Natural killer cell (primary cell): ENCODE results near the gene ACAN. TPM values are rescaled to one million over a fixed set of nuclear protein-coding genes. Genes with fewer than 3 reads are reported as not detected.
A peak's percentile ranks its signal among the peaks of the same experiment; 100 is the strongest.

ENCODE experiments used
- ATAC-seq, 3 donors: fragments of 150-1000 bp in 2 of 3; fragments of 200-7000 bp in 1 of 3; cut with Tn5 transposase; 1 replicate in 1 of 3; 2 replicates in 2 of 3; pipeline ENCODE4 v1.10.0; 2021; ENCODE audit warnings: mild to moderate bottlenecking in 2 of 3, moderate library complexity in 2 of 3
- DNase-seq, 2 donors: peaks; one replicate each; pipeline versions ENCODE4 v3.0.0 to v3.0.0-alpha.2; 2013 to 2021; ENCODE audit warnings: mixed read lengths in 1 of 2
- H3K27ac ChIP-seq: one replicate; pipeline ENCODE4 v1.5.1; 2013; ENCODE audit warnings: mild to moderate bottlenecking, low read length
- H3K27me3 ChIP-seq: one replicate; pipeline ENCODE4 v1.6.1; 2013; ENCODE audit warnings: low read length; ENCODE audit not compliant: control insufficient read depth, insufficient read depth
- H3K36me3 ChIP-seq: one replicate; pipeline ENCODE4 v1.6.1; 2013; ENCODE audit warnings: low read length; ENCODE audit not compliant: control insufficient read depth, insufficient read depth
- H3K4me1 ChIP-seq: one replicate; pipeline ENCODE4 v1.6.1; 2013; ENCODE audit warnings: low read length; ENCODE audit not compliant: control insufficient read depth, insufficient read depth
- H3K4me3 ChIP-seq: one replicate; pipeline ENCODE4 v1.5.1; 2013; ENCODE audit warnings: low read length
- H3K9me3 ChIP-seq: one replicate; pipeline ENCODE4 v1.6.1; 2013; ENCODE audit warnings: low read length; ENCODE audit not compliant: control insufficient read depth, insufficient read depth
- H3K27ac Mint-ChIP-seq, 2 donors: one replicate each; pipeline ENCODE4 v1.8.0; 2022; ENCODE audit warnings: mild to moderate bottlenecking in 2 of 2, mixed read lengths in 2 of 2, moderate library complexity in 1 of 2
- H3K27me3 Mint-ChIP-seq, 2 donors: one replicate each; pipeline ENCODE4 v1.8.0; 2022; ENCODE audit warnings: low read depth in 2 of 2, mixed read lengths in 2 of 2
- H3K36me3 Mint-ChIP-seq: one replicate; pipeline ENCODE4 v1.8.0; 2022; ENCODE audit warnings: mixed read lengths
- H3K4me1 Mint-ChIP-seq, 2 donors: one replicate each; pipeline ENCODE4 v1.8.0; 2022; ENCODE audit warnings: mixed read lengths in 2 of 2
- H3K4me3 Mint-ChIP-seq: one replicate; pipeline ENCODE4 v1.8.0; 2022; ENCODE audit warnings: mild to moderate bottlenecking, moderate library complexity, mixed read lengths
- H3K9me3 Mint-ChIP-seq, 2 donors: one replicate each; pipeline ENCODE4 v1.8.0; 2022; ENCODE audit warnings: mixed read lengths in 2 of 2
- WGBS: methylation state at CpG from one replicate; pipeline ENCODE4 v1.1.7; 2013; ENCODE audit warnings: missing lambda C conversion rate; ENCODE audit not compliant: insufficient coverage; 5-methylcytosine and 5-hydroxymethylcytosine counted together
- intact Hi-C: fragments of 100-400 bp; cut with micrococcal nuclease; formaldehyde crosslinking; loops from one replicate; pipeline ENCODE4 v1.14.2; 2022
- total RNA-seq, 4 donors: library from RNA; stranded (reverse); fragments of 120-200 nt in 1 of 4; gene quantifications; one replicate each; pipeline versions ENCODE4 v1.2.3 to v1.2.4, GENCODE V29; 2013 to 2022
- TF ChIP-seq, protein P1 (sequence below): fragments of 200-600 bp; IDR thresholded peaks from one replicate; pipeline ENCODE4 v1.8.0; 2022; ENCODE audit warnings: antibody characterized with exemption

The ACAN gene
- total RNA-seq, 3 donors from 2014 or later (not counting 1 experiment from before 2014, with no cell fraction given): not detected

DNA sequence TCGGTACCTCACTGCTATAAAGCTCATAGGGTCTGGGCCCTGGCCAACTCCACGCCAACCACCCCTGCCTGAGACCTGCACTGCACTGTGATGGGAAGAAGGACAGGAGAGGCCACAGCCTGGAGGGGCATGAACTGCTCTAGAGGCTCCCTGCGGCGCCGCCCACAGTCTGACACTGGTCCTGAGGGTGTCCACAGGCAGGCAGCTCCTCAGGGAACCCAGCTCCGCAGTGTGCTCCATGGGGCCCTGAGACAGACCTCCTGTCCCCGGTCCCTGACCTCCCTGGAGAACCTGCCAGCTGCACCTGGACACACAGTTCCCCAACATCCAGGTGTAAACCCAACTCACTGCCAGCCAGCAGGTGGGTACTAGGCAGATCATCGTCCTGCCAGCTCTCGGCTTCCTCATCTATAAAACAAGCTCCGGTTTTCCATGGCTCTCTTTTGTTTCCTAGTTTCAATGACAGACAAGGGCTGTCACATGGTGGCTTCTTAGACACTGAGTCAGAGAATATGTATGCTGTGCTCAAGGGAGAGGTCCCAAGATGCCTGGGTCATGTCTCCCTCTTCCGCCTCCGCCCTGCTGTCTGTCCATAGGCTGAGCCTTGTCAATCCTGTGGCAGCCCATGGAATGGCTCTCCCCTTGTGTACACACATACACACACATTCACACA is 97.2 kb downstream of the ACAN start:
- peaks cover 10 to 22% of the 10 kb centered on the region in 2 donors for H3K4me1 Mint-ChIP-seq
- DNase-seq (no peak), ATAC-seq (no peak)
- H3K27ac Mint-ChIP-seq: no peak overlapping the region
- 95% methylated on average over 12 of the region's 12 CpGs for WGBS
- TF ChIP-seq, protein P1, sequence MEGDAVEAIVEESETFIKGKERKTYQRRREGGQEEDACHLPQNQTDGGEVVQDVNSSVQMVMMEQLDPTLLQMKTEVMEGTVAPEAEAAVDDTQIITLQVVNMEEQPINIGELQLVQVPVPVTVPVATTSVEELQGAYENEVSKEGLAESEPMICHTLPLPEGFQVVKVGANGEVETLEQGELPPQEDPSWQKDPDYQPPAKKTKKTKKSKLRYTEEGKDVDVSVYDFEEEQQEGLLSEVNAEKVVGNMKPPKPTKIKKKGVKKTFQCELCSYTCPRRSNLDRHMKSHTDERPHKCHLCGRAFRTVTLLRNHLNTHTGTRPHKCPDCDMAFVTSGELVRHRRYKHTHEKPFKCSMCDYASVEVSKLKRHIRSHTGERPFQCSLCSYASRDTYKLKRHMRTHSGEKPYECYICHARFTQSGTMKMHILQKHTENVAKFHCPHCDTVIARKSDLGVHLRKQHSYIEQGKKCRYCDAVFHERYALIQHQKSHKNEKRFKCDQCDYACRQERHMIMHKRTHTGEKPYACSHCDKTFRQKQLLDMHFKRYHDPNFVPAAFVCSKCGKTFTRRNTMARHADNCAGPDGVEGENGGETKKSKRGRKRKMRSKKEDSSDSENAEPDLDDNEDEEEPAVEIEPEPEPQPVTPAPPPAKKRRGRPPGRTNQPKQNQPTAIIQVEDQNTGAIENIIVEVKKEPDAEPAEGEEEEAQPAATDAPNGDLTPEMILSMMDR: no peak
- H3K9me3 Mint-ChIP-seq: no peaks in the 10 kb centered on the region
- Histone ChIP-seq H3K27me3 (no peaks in the 10 kb centered on the region), H3K36me3 (no peaks in the 10 kb centered on the region), H3K4me3 (no peak overlapping the region), H3K27ac (no peak overlapping the region), H3K9me3 (no peaks in the 10 kb centered on the region), H3K4me1 (peaks cover 28% of the 10 kb centered on the region)
- intact Hi-C loops: no loop called here
- H3K4me3 Mint-ChIP-seq: no peak overlapping the region
- H3K36me3 Mint-ChIP-seq: no peaks in the 10 kb centered on the region
- peaks cover 3 to 4% of the 10 kb centered on the region in 2 donors for H3K27me3 Mint-ChIP-seq

DNA sequence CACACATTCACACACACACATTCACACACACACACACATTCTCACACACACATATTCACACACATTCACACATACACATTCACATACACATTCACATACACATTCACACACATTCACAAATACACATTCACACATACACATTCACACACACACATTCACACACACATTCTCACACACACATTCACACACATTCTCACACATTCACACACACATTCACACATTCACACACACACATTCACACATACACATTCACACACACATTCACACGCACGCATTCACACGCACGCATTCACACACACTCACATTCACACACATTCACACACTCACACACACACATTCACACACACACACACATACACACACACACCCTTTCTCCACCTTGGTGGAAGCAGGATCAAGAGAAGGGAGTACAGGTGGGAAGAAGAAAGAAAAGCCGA is 97.8 kb downstream of the ACAN start:
- Histone ChIP-seq H3K27me3 (no peaks in the 10 kb centered on the region), H3K4me1 (peaks cover 25% of the 10 kb centered on the region), H3K27ac (no peak overlapping the region), H3K36me3 (no peaks in the 10 kb centered on the region), H3K4me3 (no peak overlapping the region), H3K9me3 (no peaks in the 10 kb centered on the region)
- H3K36me3 Mint-ChIP-seq: no peaks in the 10 kb centered on the region
- no peaks in the 10 kb centered on the region for H3K27me3 Mint-ChIP-seq
- H3K9me3 Mint-ChIP-seq: no peaks in the 10 kb centered on the region
- H3K4me3 Mint-ChIP-seq: no peak overlapping the region
- 83% methylated on average over 4 of the region's 5 CpGs for WGBS
- H3K4me1 Mint-ChIP-seq: peaks cover 7 to 19% of the 10 kb centered on the region in 2 donors
- DNase-seq: no peak
- no peak for ATAC-seq
- TF ChIP-seq, protein P1: no peak
- intact Hi-C loops: no loop called here
- no peak overlapping the region for H3K27ac Mint-ChIP-seq

DNA sequence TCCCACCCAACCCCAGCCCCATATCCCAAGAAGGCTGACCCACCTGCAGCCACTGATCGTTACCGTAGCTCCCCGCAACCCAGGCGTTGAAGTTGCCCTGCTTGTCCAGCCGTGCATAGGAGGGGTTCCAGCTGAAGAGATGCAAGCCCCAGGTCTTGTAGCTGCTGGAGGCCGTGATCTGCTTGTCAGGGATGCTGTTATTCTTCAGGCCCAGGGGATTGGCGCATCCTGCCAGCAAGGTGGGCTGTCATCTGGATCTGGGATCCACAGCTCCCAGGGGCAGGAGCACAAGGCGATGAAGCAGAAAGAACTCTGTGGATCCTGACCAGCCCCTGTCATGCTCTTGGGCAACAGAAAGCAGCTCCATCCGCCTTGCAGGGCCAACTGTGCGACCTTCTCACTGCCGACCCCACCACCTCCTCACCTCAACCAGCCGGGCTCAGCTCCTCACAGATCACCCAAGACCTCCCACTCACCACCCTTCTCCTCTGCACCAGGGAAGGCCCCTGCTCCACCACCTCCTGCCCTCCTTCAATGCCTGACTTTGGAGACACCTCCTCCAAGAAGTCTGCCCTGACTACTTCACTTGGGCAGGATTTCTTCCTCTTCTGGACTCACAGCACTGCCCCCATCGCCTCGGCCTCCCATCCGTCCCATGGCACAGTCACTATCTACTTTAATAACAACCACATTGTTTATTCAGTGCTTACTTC is 98.4 kb downstream of the ACAN start:
- H3K27ac Mint-ChIP-seq: peak overlapping the region in 1 of 2 donors; percentile 57
- no peak for ATAC-seq
- Histone ChIP-seq H3K36me3 (no peaks in the 10 kb centered on the region), H3K4me3 (no peak overlapping the region), H3K27me3 (no peaks in the 10 kb centered on the region), H3K9me3 (no peaks in the 10 kb centered on the region), H3K4me1 (peaks cover 25% of the 10 kb centered on the region), H3K27ac (no peak overlapping the region)
- DNase-seq: no peak
- no peaks in the 10 kb centered on the region for H3K36me3 Mint-ChIP-seq
- TF ChIP-seq, protein P1: no peak
- H3K9me3 Mint-ChIP-seq: no peaks in the 10 kb centered on the region
- no peak overlapping the region for H3K4me3 Mint-ChIP-seq
- H3K4me1 Mint-ChIP-seq: peaks cover 7 to 19% of the 10 kb centered on the region in 2 donors
- 93% methylated on average over 15 of the region's 15 CpGs for whole genome bisulfite sequencing
- intact Hi-C loops: no loop called here
- H3K27me3 Mint-ChIP-seq: no peaks in the 10 kb centered on the region
